Loucy (cell line): ENCODE measurements around the gene FHAD1.

ENCODE experiments used
- H2AFZ ChIP-seq: fragments of 200-600 bp; sonication (generic); 2 replicates; pipeline ENCODE4 v1.6.0; 2016; ENCODE audit warnings: antibody characterized with exemption, mild to moderate bottlenecking, low read length, moderate library complexity
- H3F3A ChIP-seq: fragments of 200-600 bp; 2 replicates; pipeline ENCODE4 v1.6.0; 2016; ENCODE audit warnings: antibody characterized with exemption, low read depth, mild to moderate bottlenecking
- H3K27me3 ChIP-seq: fragments of 200-600 bp; sonication (generic); 2 replicates; pipeline ENCODE4 v1.6.1; 2014; ENCODE audit warnings: low read length, mild to moderate bottlenecking; ENCODE audit not compliant: insufficient read depth, poor library complexity, severe bottlenecking
- H3K36me3 ChIP-seq: fragments of 200-600 bp; sonication (generic); 2 replicates; pipeline ENCODE4 v1.6.1; 2016; ENCODE audit warnings: low read length; ENCODE audit not compliant: insufficient read depth
- H3K4me1 ChIP-seq: fragments of 200-600 bp; sonication (generic); 2 replicates; pipeline ENCODE4 v1.5.1; 2014; ENCODE audit warnings: low read length, mild to moderate bottlenecking; ENCODE audit not compliant: insufficient read depth, poor library complexity, severe bottlenecking
- H3K4me2 ChIP-seq: fragments of 200-600 bp; sonication (generic); 2 replicates; pipeline ENCODE4 v1.6.0; 2014; ENCODE audit warnings: antibody characterized with exemption, low read length, low read depth, mild to moderate bottlenecking; ENCODE audit not compliant: poor library complexity, severe bottlenecking
- H3K4me3 ChIP-seq: fragments of 200-600 bp; sonication (generic); 2 replicates; pipeline ENCODE4 v1.5.1; 2014; ENCODE audit warnings: low read length, mild to moderate bottlenecking, mixed read lengths; ENCODE audit not compliant: poor library complexity, severe bottlenecking
- H3K79me2 ChIP-seq: fragments of 200-600 bp; sonication (generic); 2 replicates; pipeline ENCODE4 v1.6.1; 2014; ENCODE audit warnings: low read length; ENCODE audit not compliant: insufficient read depth
- H3K9ac ChIP-seq: fragments of 200-600 bp; sonication (generic); 2 replicates; pipeline ENCODE4 v1.6.0; 2014; ENCODE audit warnings: mild to moderate bottlenecking, low read depth, low read length, moderate library complexity; ENCODE audit not compliant: poor library complexity, severe bottlenecking
- H3K9me2 ChIP-seq: fragments of 200-600 bp; sonication (generic); replicated peaks from 2 replicates; pipeline ENCODE4 v1.6.1; 2016; ENCODE audit warnings: low read depth, low read length, mixed read lengths
- H3K9me3 ChIP-seq: fragments of 200-600 bp; sonication (generic); 2 replicates; pipeline ENCODE4 v1.6.1; 2014; ENCODE audit warnings: mild to moderate bottlenecking, antibody characterized with exemption, low read length, low read depth; ENCODE audit not compliant: insufficient read depth
- H4K20me1 ChIP-seq: fragments of 200-600 bp; sonication (generic); 2 replicates; pipeline ENCODE4 v1.6.0; 2014; ENCODE audit warnings: antibody characterized with exemption, low read length, mild to moderate bottlenecking; ENCODE audit not compliant: insufficient read depth, poor library complexity, severe bottlenecking
- CTCF ChIP-seq: fragments of 200-600 bp; sonication (generic); conservative IDR thresholded peaks from 2 replicates; pipeline ENCODE4 v1.5.1; 2014; ENCODE audit warnings: mild to moderate bottlenecking, antibody characterized with exemption, low read length
- EZH2phosphoT487 ChIP-seq: fragments of 200-600 bp; IDR thresholded peaks from 2 replicates; pipeline ENCODE4 v1.6.1; 2018; ENCODE audit warnings: antibody characterized with exemption, mild to moderate bottlenecking, moderate library complexity, borderline replicate concordance

Gene FHAD1

GRCh38 chr1:15262003-15262377 is 15.0 kb downstream of the FHAD1 start:
- no peak overlapping the region for H2AFZ ChIP-seq
- no peak overlapping the region for H3K4me3 ChIP-seq
- H3K9me2 ChIP-seq, result no peaks in the 10 kb centered on the region
- no peak overlapping the region for H3K4me2 ChIP-seq
- H3K36me3 ChIP-seq, result no peaks in the 10 kb centered on the region
- no peak overlapping the region for H3K9ac ChIP-seq
- no peaks in the 10 kb centered on the region for H4K20me1 ChIP-seq
- no peaks in the 10 kb centered on the region for H3K9me3 ChIP-seq
- no peaks in the 10 kb centered on the region for H3K27me3 ChIP-seq
- no peaks in the 10 kb centered on the region for H3F3A ChIP-seq
- no peaks in the 10 kb centered on the region for H3K79me2 ChIP-seq
- no peak for TF ChIP-seq EZH2phosphoT487
- no peak for TF ChIP-seq CTCF
- no peaks in the 10 kb centered on the region for H3K4me1 ChIP-seq

DNA sequence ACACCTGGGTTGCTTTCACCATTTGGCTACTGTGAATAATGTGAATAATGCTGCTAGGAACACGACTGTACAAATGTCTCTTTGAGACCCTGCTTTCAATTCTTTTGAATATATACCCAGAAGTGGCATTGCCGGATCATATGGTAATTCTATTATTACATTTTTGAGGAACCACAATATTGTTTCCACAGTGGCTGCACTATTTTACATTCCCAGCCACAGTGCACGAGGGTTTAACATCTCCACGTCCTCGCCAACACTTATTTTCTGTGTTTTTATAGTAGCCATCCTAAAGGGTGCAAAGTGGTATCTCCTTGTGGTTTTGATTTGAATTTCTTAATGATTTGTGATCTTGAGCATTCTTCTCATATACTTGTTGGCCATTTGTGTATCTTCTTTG is 15.7 kb downstream of the FHAD1 start:
- Histone ChIP-seq H3K79me2 (no peaks in the 10 kb centered on the region), H3K27me3 (no peaks in the 10 kb centered on the region), H3K4me2 (no peak overlapping the region), H3K9me2 (no peaks in the 10 kb centered on the region), H4K20me1 (no peaks in the 10 kb centered on the region), H3F3A (no peaks in the 10 kb centered on the region), H2AFZ (no peak overlapping the region), H3K9me3 (no peaks in the 10 kb centered on the region), H3K36me3 (no peaks in the 10 kb centered on the region), H3K4me1 (no peaks in the 10 kb centered on the region), H3K4me3 (no peak overlapping the region), H3K9ac (no peak overlapping the region)
- TF ChIP-seq CTCF (no peak), EZH2phosphoT487 (no peak)

- no peaks in the 10 kb centered on the region for H3F3A ChIP-seq
- H3K4me2 ChIP-seq, result no peak overlapping the region
- H3K4me3 ChIP-seq, result no peak overlapping the region
- H3K79me2 ChIP-seq, result no peaks in the 10 kb centered on the region
- H3K9me3 ChIP-seq, result no peaks in the 10 kb centered on the region
- no peaks in the 10 kb centered on the region for H3K27me3 ChIP-seq
- no peaks in the 10 kb centered on the region for H3K36me3 ChIP-seq
- TF ChIP-seq CTCF (no peak), EZH2phosphoT487 (no peak)
- H3K9ac ChIP-seq, result no peak overlapping the region
- H3K4me1 ChIP-seq, result no peaks in the 10 kb centered on the region
- no peak overlapping the region for H2AFZ ChIP-seq
- no peaks in the 10 kb centered on the region for H4K20me1 ChIP-seq
- no peaks in the 10 kb centered on the region for H3K9me2 ChIP-seq
These were observed 17.7 kb downstream of the FHAD1 start for GRCh38 chr1:15264769-15265168.
